Activated CD8-positive, alpha-beta T cell treated with anti-CD3 and anti-CD28 coated beads for 36 hours (primary cell): ENCODE results near the gene SLC9A9. TPM values are rescaled to one million over a fixed set of nuclear protein-coding genes. Genes with fewer than 3 reads are reported as not detected.

ENCODE experiments used
- ATAC-seq: fragments of 200-7000 bp; cut with Tn5 transposase; one replicate; pipeline ENCODE4 v1.10.0; 2021; ENCODE audit warnings: mild to moderate bottlenecking, moderate library complexity
- CTCF ChIA-PET: fragments of 350-600 bp; sonication (Branson Sonifier 250); formaldehyde crosslinking; loops from one replicate; lab custom pipeline; 2021; ENCODE audit warnings: antibody characterized with exemption; lab: Charles Lee
- POLR2A ChIA-PET: fragments of 350-600 bp; sonication (Branson Sonifier 250); formaldehyde crosslinking; loops from one replicate; lab custom pipeline; 2021; ENCODE audit warnings: antibody characterized with exemption; lab: Charles Lee
- DNase-seq: peaks from one replicate; pipeline ENCODE4 v3.0.0-alpha.2; 2020
- H3K27ac Mint-ChIP-seq: one replicate; pipeline ENCODE4 v1.8.0; 2021; ENCODE audit warnings: mild to moderate bottlenecking, mixed read lengths
- H3K27me3 Mint-ChIP-seq: one replicate; pipeline ENCODE4 v1.8.0; 2021; ENCODE audit warnings: mixed read lengths
- H3K36me3 Mint-ChIP-seq: one replicate; pipeline ENCODE4 v1.8.0; 2021; ENCODE audit warnings: low read depth, mixed read lengths
- H3K4me1 Mint-ChIP-seq: one replicate; pipeline ENCODE4 v1.8.0; 2021; ENCODE audit warnings: low read depth, mixed read lengths
- H3K4me3 Mint-ChIP-seq: one replicate; pipeline ENCODE4 v1.8.0; 2021; ENCODE audit warnings: mild to moderate bottlenecking, moderate library complexity, mixed read lengths
- H3K9me3 Mint-ChIP-seq: one replicate; pipeline ENCODE4 v1.8.0; 2021; ENCODE audit warnings: mixed read lengths
- intact Hi-C: fragments of 100-400 bp; cut with micrococcal nuclease; formaldehyde crosslinking; loops from one replicate; pipeline ENCODE4 v1.10.0; 2022
- total RNA-seq, 2 experiments: library from RNA; stranded (reverse); gene quantifications; one replicate each; pipeline ENCODE4 v1.2.3, GENCODE V29; 2021
- TF ChIP-seq, protein P1 (sequence below): fragments of 200-600 bp; IDR thresholded peaks from one replicate; pipeline ENCODE4 v1.8.0; 2022; ENCODE audit warnings: antibody characterized with exemption, mild to moderate bottlenecking

The SLC9A9 gene
- total RNA-seq, 2 experiments from 2014 or later = 1.9 to 2.2 TPM

DNA sequence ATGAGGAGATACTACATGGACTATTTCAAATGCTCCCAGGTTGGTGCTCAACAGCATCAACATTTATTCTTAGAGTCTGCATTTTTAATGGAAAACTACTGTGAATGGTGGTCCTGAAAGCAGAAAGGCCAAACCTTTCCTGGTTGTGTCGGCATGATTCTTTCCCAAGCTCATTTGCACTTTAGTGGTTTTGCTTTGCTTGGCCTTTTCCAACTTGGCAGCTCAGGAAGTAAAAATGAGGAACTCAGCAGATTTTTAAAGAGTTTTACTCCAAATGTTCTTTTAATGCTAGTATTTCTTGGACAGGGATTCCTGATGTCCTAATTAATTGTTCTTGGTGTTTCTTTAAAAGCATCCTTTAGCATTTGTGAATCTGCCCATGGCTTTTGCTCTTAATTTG is 197.4 kb downstream of the SLC9A9 start:
- peaks cover 4% of the 10 kb centered on the region for H3K36me3 Mint-ChIP-seq
- ATAC-seq = no peak
- ChIA-PET POLR2A (no interaction called here), CTCF (interaction anchor here (0.7 to 2.1 kb wide), 3 partner anchors 23 to 386 kb away, joined by 3 to 5 read pairs (median 5); no protein-coding TSS in a partner anchor)
- H3K9me3 Mint-ChIP-seq = no peaks in the 10 kb centered on the region
- no peak overlapping the region for H3K27ac Mint-ChIP-seq
- DNase-seq = no peak
- no peak overlapping the region for H3K4me3 Mint-ChIP-seq
- no peaks in the 10 kb centered on the region for H3K4me1 Mint-ChIP-seq
- intact Hi-C loops = no loop called here
- TF ChIP-seq, protein P1, sequence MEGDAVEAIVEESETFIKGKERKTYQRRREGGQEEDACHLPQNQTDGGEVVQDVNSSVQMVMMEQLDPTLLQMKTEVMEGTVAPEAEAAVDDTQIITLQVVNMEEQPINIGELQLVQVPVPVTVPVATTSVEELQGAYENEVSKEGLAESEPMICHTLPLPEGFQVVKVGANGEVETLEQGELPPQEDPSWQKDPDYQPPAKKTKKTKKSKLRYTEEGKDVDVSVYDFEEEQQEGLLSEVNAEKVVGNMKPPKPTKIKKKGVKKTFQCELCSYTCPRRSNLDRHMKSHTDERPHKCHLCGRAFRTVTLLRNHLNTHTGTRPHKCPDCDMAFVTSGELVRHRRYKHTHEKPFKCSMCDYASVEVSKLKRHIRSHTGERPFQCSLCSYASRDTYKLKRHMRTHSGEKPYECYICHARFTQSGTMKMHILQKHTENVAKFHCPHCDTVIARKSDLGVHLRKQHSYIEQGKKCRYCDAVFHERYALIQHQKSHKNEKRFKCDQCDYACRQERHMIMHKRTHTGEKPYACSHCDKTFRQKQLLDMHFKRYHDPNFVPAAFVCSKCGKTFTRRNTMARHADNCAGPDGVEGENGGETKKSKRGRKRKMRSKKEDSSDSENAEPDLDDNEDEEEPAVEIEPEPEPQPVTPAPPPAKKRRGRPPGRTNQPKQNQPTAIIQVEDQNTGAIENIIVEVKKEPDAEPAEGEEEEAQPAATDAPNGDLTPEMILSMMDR = no peak
- H3K27me3 Mint-ChIP-seq = no peaks in the 10 kb centered on the region

DNA sequence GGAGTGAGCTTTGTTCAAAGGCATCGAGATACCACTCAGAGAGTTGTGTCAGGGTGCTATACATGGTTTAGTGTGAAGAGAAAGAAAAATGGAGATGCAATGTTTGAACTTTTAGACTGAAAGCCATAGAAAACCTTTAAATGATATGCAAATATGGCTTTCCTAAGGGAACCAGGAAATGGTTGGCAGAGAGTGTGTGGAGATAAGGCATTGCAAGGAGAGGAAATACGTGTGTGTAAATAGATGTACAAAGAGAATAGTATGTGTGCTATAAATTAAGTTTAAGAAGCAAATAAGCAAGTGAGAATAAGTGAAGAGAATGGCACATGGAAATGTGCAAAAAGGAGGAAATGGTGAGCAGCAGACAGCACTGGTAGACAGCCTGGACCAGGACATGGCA is 198.1 kb downstream of the SLC9A9 start:
- no peaks in the 10 kb centered on the region for H3K9me3 Mint-ChIP-seq

DNA sequence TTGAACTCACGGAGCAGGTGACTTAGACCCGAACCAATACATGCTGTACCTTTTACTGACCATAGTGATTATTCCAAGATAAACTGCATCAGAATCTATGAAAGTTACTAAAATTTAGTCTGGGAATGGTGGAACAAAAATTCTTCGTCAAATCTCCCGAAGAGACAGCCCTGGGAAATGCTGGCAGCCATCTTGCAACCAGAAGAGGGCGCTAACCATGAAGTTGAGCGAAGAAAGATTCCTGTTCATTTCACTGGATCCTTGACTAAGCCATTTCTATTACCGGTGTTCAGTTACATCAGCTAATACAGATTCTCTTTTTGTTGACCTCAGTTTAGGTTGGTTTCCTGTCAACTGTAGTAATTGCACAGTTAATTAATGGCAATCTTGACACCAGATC is 199.6 kb downstream of the SLC9A9 start:
- TF ChIP-seq, protein P1 = peak; percentile 21
- H3K27me3 Mint-ChIP-seq = no peaks in the 10 kb centered on the region
- no peaks in the 10 kb centered on the region for H3K4me1 Mint-ChIP-seq
- ATAC-seq (no peak), DNase-seq (peak; percentile 10)
- H3K36me3 Mint-ChIP-seq = peaks cover 4% of the 10 kb centered on the region
- H3K9me3 Mint-ChIP-seq = no peaks in the 10 kb centered on the region
- ChIA-PET POLR2A (no interaction called here), CTCF (interaction anchor here (0.6 to 2.1 kb wide), 7 partner anchors 10 to 234 kb away, joined by 3 to 5 read pairs (median 3); no protein-coding TSS in a partner anchor)
- no peak overlapping the region for H3K27ac Mint-ChIP-seq
- intact Hi-C loops = loop anchor here (10.0 kb wide), 2 partner anchors 214 to 524 kb away; no protein-coding TSS in a partner anchor
- no peak overlapping the region for H3K4me3 Mint-ChIP-seq

More for the DNA sequence above, 198.1 kb downstream of the SLC9A9 start:
- DNase-seq (no peak), ATAC-seq (no peak)
- Mint-ChIP-seq H3K27ac (no peak overlapping the region), H3K4me1 (no peaks in the 10 kb centered on the region), H3K27me3 (no peaks in the 10 kb centered on the region), H3K36me3 (peaks cover 4% of the 10 kb centered on the region), H3K4me3 (no peak overlapping the region)
- ChIA-PET POLR2A (no interaction called here), CTCF (interaction anchor here (0.7 to 2.1 kb wide), 3 partner anchors 23 to 385 kb away, joined by 3 to 5 read pairs (median 5); no protein-coding TSS in a partner anchor)
- intact Hi-C loops = no loop called here
- TF ChIP-seq, protein P1 = no peak

DNA sequence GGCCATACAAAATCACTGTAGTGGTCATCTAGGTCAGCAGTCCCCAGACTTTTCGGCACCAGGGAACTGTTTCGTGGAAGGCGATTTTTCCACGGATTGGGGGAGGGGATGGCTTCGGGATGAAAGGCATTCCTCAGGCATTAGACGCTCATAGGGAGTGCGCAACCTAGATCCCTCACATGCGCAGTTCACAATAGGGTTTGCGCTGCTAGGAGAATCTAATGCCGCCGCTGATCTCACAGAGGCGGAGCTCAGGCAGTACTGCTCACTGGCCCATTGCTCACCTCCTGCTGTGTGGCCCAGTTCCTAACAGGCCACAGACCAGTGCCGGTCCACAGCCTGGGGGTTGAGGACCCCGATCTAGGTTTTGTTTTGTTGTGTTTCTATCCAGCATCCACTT is 200.1 kb downstream of the SLC9A9 start:
- ATAC-seq (no peak), DNase-seq (no peak)
- TF ChIP-seq, protein P1 = no peak
- Mint-ChIP-seq H3K36me3 (peaks cover 4% of the 10 kb centered on the region), H3K4me3 (no peak overlapping the region), H3K27ac (no peak overlapping the region), H3K4me1 (no peaks in the 10 kb centered on the region), H3K27me3 (no peaks in the 10 kb centered on the region), H3K9me3 (no peaks in the 10 kb centered on the region)
- intact Hi-C loops = loop anchor here (10.0 kb wide), 2 partner anchors 213 to 523 kb away; no protein-coding TSS in a partner anchor
- ChIA-PET POLR2A (no interaction called here), CTCF (interaction anchor here (1.0 to 1.7 kb wide), 4 partner anchors 9 to 234 kb away, joined by 3 to 5 read pairs (median 4); no protein-coding TSS in a partner anchor)

DNA sequence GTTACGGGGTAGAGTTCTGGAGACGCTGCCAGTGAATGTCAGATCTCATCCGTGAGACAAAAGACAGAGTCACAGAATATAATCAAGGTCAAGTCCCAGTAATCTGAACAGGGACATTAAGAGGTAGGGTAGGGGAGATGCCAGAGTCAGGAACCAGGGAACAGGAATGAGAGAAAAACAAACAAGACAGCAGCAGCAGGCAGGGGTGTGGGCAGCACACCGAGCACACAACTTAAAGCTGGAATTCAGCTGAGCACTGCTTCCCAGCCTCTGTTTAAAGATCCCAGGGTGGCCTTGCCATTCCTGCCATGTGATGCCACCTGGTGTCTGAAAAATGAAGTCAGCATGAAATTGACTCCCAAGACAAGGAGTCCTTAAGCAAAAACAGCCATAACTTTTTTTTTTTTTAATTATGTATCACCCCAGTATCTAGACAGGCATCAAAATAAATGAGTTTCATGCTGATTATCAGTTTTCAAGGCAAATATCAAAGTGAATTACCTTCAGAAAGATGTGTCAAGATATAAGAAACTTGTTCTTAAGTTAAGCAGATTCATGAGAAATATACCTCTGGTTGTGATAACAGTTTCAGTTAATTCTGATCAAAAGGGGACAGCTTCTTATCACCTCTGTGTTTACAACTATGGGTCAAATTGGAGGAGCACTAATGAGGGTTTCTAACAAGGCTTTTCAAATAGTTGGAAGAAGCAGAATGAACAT is 203.7 kb downstream of the SLC9A9 start:
- H3K36me3 Mint-ChIP-seq = peaks cover 1% of the 10 kb centered on the region
- H3K27me3 Mint-ChIP-seq = no peaks in the 10 kb centered on the region
- H3K4me1 Mint-ChIP-seq = no peaks in the 10 kb centered on the region
- DNase-seq (peak; percentile 38), ATAC-seq (no peak)
- intact Hi-C loops = loop anchor here (10.0 kb wide), 2 partner anchors 210 to 520 kb away; no protein-coding TSS in a partner anchor
- TF ChIP-seq, protein P1 = peak; percentile 49
- no peak overlapping the region for H3K4me3 Mint-ChIP-seq
- no peak overlapping the region for H3K27ac Mint-ChIP-seq
- ChIA-PET CTCF (interaction anchor here (0.6 to 1.9 kb wide), 6 partner anchors 9 to 443 kb away, joined by 3 to 8 read pairs (median 4); no protein-coding TSS in a partner anchor), POLR2A (no interaction called here)
- H3K9me3 Mint-ChIP-seq = no peaks in the 10 kb centered on the region
